HFFc6 (cell line): ENCODE results near the gene CLEC18C. TPM values are rescaled to one million over a fixed set of nuclear protein-coding genes. Genes with fewer than 3 reads are reported as not detected.
"Not testable (repeated sequence)": the region's sequence is repeated elsewhere in the genome, so short reads cannot be mapped to it uniquely, and the experiment has no call there.

Experiments
- DNase-seq: peaks from one replicate; pipeline ENCODE4 v3.0.0-alpha.2; 2018
- H3K27ac Mint-ChIP-seq: 2 replicates; pipeline ENCODE4 v1.8.0; 2020; ENCODE audit warnings: mild to moderate bottlenecking, mixed read lengths
- H3K27me3 Mint-ChIP-seq: 2 replicates; pipeline ENCODE4 v1.8.0; 2021; ENCODE audit warnings: mild to moderate bottlenecking, moderate library complexity, mixed read lengths; ENCODE audit not compliant: insufficient read depth
- H3K36me3 Mint-ChIP-seq: 2 replicates; pipeline ENCODE4 v1.8.0; 2021; ENCODE audit warnings: low read depth, mixed read lengths
- H3K4me1 Mint-ChIP-seq: 2 replicates; pipeline ENCODE4 v1.8.0; 2020; ENCODE audit warnings: low read depth, mixed read lengths
- H3K4me3 Mint-ChIP-seq: 2 replicates; pipeline ENCODE4 v1.8.0; 2020; ENCODE audit warnings: mild to moderate bottlenecking, moderate library complexity, mixed read lengths
- H3K9me3 Mint-ChIP-seq: 2 replicates; pipeline ENCODE4 v1.8.0; 2020; ENCODE audit warnings: mild to moderate bottlenecking, mixed read lengths
- long read RNA-seq: library from polyadenylated mRNA; unstranded; transcript quantifications from one replicate; pipeline ENCODE4 v2.0.0, GENCODE V29; 2019
- total RNA-seq, 6 experiments: library from RNA; stranded (reverse); fragmentation: NEBNext Ultra II Directional; extraction: Animal tissue kit (Norgen Biotek cat#: 25700); gene quantifications; 2 replicates in 1 of 6; 3 replicates in 5 of 6; pipeline ENCODE4 v1.2.3, GENCODE V29; 2021

Gene CLEC18C
- total RNA-seq, result under 1 TPM in 2 of 6 experiments, not detected in 4; 0.05 to 0.07 TPM
- long read RNA-seq, result 0 reads

DNA sequence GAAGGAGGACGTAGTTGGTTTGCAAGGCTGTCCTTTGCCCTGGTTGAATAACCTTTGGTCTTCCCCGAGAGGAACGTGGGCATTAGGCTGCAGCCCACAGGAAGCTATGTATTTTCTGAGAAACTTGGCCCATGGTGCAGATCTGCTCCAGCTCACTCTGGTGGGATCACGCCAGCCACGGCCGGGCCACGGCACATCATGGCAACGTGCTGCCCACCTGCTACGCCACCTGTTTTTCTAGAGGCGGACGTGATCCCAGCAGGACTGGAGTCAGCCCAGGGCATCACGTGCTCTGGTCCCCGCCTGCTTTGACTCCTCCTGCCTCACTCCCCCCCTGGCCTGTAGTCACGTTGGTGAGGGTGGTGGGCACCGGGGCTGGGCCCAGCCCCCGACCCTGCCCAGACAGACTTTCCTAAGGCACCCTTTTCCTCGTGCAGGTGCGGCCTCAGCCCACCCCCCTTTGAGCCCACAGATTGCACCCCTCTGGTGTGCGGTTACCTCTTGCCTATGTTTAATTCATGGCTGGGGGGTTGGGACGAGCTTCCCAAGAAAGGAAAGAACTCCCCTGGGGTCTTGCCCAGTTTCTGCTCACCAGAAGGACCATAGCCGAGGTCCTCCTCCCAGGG is at the start of gene CLEC18C:
CLEC18C (plus strand) TSS at position 576 of the 626 bp plus-strand sequence. CDS start 492 bp downstream, outside the sequence.
- H3K9me3 Mint-ChIP-seq, H3K27me3 Mint-ChIP-seq: not testable (repeated sequence)

DNA sequence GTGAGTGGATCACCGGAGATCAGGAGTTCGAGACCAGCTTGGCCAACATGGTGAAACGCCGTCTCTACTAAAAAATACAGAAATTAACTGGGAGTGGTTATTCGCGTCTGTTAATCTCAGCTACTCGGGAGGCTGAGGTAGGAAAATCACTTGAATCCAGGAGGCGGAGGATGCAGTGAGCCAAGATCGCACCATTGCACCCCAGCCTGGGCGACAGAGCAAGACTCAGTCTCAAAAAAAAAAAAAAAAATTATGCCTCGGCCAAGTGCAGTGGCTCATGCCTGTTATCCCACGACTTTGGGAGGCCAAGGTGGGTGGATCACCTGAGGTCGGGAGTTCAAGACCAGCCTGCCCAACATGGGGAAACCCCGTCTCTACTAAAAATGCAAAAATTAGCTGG is 49.8 kb upstream of the CLEC18C start:
- H3K27ac Mint-ChIP-seq, H3K9me3 Mint-ChIP-seq, DNase-seq, H3K27me3 Mint-ChIP-seq, H3K4me3 Mint-ChIP-seq, H3K4me1 Mint-ChIP-seq: not testable (repeated sequence)
- H3K36me3 Mint-ChIP-seq, result peaks cover 17% of the 10 kb centered on the region

More for the DNA sequence above, at the start of gene CLEC18C:
- H3K4me1 Mint-ChIP-seq, H3K4me3 Mint-ChIP-seq, H3K36me3 Mint-ChIP-seq, H3K27ac Mint-ChIP-seq, DNase-seq: not testable (repeated sequence)

DNA sequence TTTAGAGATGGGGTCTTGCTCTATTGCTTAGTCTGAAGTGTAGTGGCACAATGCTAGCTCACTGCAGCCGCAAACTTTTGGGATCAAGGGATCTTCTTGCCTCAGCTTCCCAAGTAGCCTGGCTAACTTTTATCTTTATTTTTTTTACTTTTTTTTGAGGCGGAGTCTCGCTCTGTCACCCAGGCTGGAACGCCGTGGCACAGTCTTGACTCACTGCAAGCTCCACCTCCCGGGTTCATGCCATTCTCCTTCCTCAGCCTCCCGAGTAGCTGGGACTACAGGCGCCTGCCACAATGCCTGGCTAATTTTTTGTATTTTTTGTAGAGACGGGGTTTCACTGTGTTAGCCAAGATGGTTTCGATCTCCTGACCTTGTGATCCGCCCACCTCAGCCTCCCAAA is 47.4 kb upstream of the CLEC18C start:
- H3K9me3 Mint-ChIP-seq, H3K27me3 Mint-ChIP-seq, H3K27ac Mint-ChIP-seq, H3K4me1 Mint-ChIP-seq, DNase-seq, H3K4me3 Mint-ChIP-seq: not testable (repeated sequence)
- H3K36me3 Mint-ChIP-seq, result peaks cover 17% of the 10 kb centered on the region

DNA sequence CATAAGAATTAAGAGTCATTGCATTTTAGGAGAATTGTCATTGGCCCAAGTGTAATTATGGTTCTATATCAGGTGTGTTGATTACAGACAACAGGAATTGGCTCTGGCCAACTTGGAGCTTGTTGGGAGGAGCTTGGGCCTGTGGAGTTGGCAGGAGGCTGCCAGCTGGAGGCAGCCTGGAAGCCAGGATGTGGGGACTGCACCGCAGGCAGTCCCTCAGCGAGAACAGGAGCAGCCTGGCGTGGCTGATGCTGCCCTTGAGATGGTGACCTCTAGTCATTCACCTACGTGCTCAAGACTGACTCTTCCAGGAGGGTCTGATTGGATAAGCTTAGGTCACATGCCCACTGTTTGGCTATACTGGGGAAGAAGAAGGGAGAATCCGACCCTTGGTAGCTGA is 45.9 kb upstream of the CLEC18C start:
- H3K36me3 Mint-ChIP-seq, result peaks cover 12% of the 10 kb centered on the region
- not testable (repeated sequence) for H3K4me3 Mint-ChIP-seq, H3K4me1 Mint-ChIP-seq, H3K27me3 Mint-ChIP-seq, H3K9me3 Mint-ChIP-seq, DNase-seq, H3K27ac Mint-ChIP-seq

DNA sequence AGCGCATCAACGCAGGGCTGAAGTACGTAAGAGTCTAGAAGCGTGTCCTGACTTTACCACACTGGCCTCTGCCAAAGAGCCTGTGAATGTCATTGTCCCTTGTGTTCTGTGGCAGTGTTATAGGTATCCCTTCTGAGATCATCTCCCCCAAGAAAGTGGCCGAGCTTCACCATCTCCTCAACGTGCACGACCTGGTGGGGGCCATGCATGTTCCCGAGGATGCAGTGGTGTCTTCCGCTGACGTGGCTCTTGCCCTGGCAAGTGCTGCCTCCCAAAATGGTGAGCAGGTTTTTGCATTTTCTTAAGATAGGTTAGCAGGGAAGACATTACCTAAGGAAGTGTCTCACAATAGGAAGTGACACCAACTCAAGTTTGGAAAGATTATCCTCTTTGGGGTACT is 44.7 kb upstream of the CLEC18C start:
- not testable (repeated sequence) for H3K4me1 Mint-ChIP-seq, DNase-seq, H3K4me3 Mint-ChIP-seq, H3K9me3 Mint-ChIP-seq, H3K27me3 Mint-ChIP-seq, H3K27ac Mint-ChIP-seq
- peaks cover 12% of the 10 kb centered on the region for H3K36me3 Mint-ChIP-seq

DNA sequence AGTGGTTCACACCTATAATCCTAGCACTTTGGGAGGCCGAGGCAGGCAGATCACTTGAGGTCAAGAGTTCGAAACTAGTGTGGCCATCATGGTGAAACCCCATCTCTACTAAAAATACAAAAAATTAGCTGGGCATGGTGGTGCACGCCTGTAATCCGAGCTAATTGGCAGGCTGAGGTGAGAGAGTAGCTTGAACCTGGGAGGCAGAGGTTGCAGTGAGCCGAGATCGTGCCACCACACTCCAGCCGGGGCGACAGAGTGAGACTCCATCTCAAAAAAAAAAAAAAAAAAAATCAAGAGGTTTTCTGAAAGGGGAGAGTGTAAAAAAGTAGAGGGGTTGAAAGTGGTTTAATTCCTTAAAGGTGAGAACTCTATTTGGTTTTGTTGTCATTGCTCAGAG is 37.8 kb upstream of the CLEC18C start:
- H3K9me3 Mint-ChIP-seq, H3K4me3 Mint-ChIP-seq, H3K27ac Mint-ChIP-seq, DNase-seq, H3K27me3 Mint-ChIP-seq, H3K4me1 Mint-ChIP-seq: not testable (repeated sequence)
- peaks cover 42% of the 10 kb centered on the region for H3K36me3 Mint-ChIP-seq

DNA sequence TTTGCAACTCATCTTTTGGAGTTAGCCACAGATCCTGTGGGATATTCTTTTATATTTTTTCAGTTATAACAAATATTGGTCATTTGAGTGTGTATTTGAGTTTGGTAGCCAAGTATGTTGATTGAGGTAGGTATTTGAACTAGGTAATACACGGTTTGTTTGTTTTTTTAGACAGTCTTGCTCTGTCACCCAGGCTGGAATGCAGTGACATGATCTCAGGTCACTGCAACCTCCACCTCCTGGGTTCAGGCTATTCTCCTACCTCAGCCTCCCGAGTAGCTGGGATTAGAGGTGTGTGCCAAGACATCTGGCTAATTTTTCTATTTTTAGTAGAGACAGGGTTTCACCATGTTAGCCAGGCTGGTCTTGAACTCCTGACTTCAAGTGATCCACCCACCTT is 37.0 kb upstream of the CLEC18C start:
- not testable (repeated sequence) for H3K27ac Mint-ChIP-seq, H3K27me3 Mint-ChIP-seq, H3K4me3 Mint-ChIP-seq, H3K4me1 Mint-ChIP-seq, DNase-seq, H3K9me3 Mint-ChIP-seq
- H3K36me3 Mint-ChIP-seq, result peaks cover 48% of the 10 kb centered on the region

DNA sequence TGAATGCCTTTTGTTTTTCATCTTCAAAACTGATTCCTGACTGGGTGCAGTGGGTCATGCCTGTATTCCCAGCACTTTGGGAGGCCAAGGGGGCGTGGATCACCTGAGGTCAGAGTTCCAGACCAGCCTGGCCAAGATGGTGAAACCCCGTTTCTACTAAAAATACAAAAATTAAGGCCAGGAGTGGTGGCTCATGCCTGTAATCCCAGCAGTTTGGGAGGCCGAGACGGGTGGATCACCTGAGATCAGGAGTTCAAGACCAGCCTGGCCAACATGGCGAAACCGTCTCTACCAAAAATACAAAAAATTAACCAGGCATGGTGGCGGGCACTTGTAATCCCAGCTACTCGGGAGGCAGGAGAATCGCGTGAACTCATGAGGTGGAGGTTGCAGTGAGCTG is 30.8 kb upstream of the CLEC18C start:
- H3K36me3 Mint-ChIP-seq, result peaks cover 39% of the 10 kb centered on the region
- H3K4me1 Mint-ChIP-seq, H3K4me3 Mint-ChIP-seq, DNase-seq, H3K9me3 Mint-ChIP-seq, H3K27ac Mint-ChIP-seq, H3K27me3 Mint-ChIP-seq: not testable (repeated sequence)

DNA sequence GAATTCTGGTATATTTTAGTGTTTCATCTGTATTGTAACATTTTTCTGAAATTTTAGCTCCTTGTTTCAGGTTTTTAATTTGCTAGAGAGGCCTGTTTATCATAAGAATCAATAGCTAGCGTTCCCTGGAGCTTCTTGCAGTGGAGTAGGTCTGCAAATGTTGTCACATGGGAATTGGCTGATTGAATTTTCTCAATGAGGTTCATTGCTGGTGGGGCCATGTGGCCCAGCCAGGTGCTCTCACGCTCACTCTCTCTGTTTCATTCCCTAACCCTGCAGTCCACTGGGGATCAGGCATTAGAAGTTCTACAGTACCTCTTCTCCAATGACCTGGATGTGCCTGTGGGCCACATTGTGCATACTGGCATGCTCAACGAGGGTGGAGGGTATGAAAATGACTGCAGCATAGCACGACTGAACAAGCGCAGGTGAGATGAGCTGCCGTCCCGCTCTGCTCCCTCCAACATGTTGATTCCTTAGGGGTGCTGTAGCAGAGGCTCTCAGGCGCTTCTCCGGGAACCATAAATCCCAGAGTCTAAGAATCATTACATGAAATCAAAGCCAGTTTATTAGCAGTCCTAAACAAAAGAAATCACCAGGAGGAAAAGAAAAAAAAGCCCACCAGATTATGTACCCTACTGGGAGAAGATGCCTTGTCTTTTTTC is 30.2 kb upstream of the CLEC18C start:
- not testable (repeated sequence) for DNase-seq, H3K4me1 Mint-ChIP-seq, H3K27me3 Mint-ChIP-seq, H3K27ac Mint-ChIP-seq, H3K9me3 Mint-ChIP-seq, H3K4me3 Mint-ChIP-seq
- H3K36me3 Mint-ChIP-seq, result peaks cover 38% of the 10 kb centered on the region

DNA sequence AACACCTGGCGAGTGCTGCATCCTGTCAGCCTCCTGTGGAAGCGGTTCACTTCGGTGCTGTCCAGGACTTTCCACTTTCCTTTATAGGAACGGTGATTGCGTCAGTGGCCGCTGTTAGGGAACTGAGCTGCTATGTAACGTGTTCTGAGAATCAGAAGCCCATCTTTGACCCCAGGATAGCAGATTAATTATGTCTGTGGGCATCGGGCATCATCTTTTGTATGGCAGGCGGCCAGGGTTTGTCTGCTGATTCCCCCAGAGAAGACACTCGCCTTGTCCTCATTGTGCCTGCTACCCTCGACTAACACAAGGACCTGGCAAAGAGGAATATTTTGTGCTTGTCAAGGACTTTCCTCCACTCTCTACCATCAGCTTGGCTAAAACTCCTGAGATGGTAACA is 25.7 kb upstream of the CLEC18C start:
- H3K27ac Mint-ChIP-seq, H3K4me3 Mint-ChIP-seq, H3K9me3 Mint-ChIP-seq, DNase-seq, H3K27me3 Mint-ChIP-seq, H3K4me1 Mint-ChIP-seq: not testable (repeated sequence)
- peaks cover 43% of the 10 kb centered on the region for H3K36me3 Mint-ChIP-seq

DNA sequence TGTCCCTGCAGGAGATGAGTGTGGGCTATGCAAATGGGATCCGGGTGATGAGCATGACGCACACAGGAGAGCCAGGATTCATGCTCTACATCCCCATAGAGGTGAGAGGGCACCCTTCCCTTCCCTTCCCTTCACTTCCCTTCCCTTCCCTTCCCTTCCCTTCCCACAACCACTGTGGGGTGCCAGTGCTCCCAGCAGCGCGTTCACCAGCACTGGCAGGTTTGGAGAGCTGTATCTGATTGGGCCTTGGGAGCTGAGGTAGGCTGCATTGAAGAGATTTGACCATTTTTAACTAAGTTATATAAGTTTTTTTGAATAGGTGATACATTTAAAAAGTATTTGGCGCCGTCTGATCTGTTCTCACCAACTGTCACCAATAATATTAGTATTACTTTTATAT is 25.1 kb upstream of the CLEC18C start:
- H3K9me3 Mint-ChIP-seq, H3K4me3 Mint-ChIP-seq, DNase-seq, H3K27me3 Mint-ChIP-seq, H3K27ac Mint-ChIP-seq, H3K4me1 Mint-ChIP-seq: not testable (repeated sequence)
- peaks cover 43% of the 10 kb centered on the region for H3K36me3 Mint-ChIP-seq

DNA sequence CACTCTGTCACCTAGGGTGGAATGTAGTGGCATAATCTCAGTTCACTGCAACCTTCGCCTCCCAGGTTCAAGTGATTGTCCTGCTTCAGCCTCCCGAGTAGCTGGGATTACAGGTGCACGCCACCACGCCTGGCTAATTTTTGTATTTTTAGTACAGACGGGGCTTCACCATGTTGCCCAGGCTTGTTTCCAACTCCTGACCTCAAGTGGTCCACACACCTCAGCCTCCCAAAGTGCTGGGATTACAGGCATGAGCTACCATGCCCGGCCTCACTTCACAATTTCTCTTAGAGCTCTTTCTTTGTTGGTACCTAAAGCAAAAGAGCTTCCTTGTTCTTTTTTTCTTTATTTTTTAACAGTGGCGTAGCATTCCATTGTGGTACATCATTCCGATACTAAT is 24.3 kb upstream of the CLEC18C start:
- not testable (repeated sequence) for DNase-seq, H3K9me3 Mint-ChIP-seq, H3K4me1 Mint-ChIP-seq, H3K4me3 Mint-ChIP-seq, H3K27me3 Mint-ChIP-seq, H3K27ac Mint-ChIP-seq
- peaks cover 41% of the 10 kb centered on the region for H3K36me3 Mint-ChIP-seq
